Effector memory CD8-positive, alpha-beta T cell (primary cell): ENCODE data around the gene MACROD2.

Source experiments
- ATAC-seq: fragments of 150-1000 bp; cut with Tn5 transposase; replicated peaks from 2 replicates; pipeline ENCODE4 v1.10.0; 2021; ENCODE audit warnings: mild to moderate bottlenecking, moderate library complexity
- DNase-seq, 3 experiments: peaks; one replicate each; pipeline ENCODE4 v3.0.0; 2021
- H3K27ac Mint-ChIP-seq, 2 donors: one replicate each; pipeline ENCODE4 v1.8.0; 2022; ENCODE audit warnings: mild to moderate bottlenecking in 2 of 2, mixed read lengths in 2 of 2, moderate library complexity in 2 of 2
- H3K27me3 Mint-ChIP-seq, 2 donors: one replicate each; pipeline ENCODE4 v1.8.0; 2022; ENCODE audit warnings: mixed read lengths in 2 of 2
- H3K36me3 Mint-ChIP-seq: one replicate; pipeline ENCODE4 v1.8.0; 2022; ENCODE audit warnings: mild to moderate bottlenecking, moderate library complexity, mixed read lengths; ENCODE audit not compliant: insufficient read depth
- H3K4me1 Mint-ChIP-seq, 2 donors: one replicate each; pipeline ENCODE4 v1.8.0; 2022; ENCODE audit warnings: low read depth in 2 of 2, mixed read lengths in 2 of 2
- H3K4me3 Mint-ChIP-seq, 2 donors: one replicate each; pipeline ENCODE4 v1.8.0; 2022; ENCODE audit warnings: mild to moderate bottlenecking in 2 of 2, mixed read lengths in 2 of 2, moderate library complexity in 2 of 2
- H3K9me3 Mint-ChIP-seq, 2 donors: one replicate each; pipeline ENCODE4 v1.8.0; 2022; ENCODE audit warnings: mixed read lengths in 2 of 2

Gene MACROD2

GRCh38 chr20:15201602-15202001 lies 1206.3 kb downstream of the MACROD2 start:
- Mint-ChIP-seq H3K36me3 (no peaks in the 10 kb centered on the region), H3K9me3 (no peaks in the 10 kb centered on the region), H3K27me3 (no peaks in the 10 kb centered on the region), H3K4me1 (no peaks in the 10 kb centered on the region), H3K27ac (no peak overlapping the region), H3K4me3 (no peak overlapping the region)
- ATAC-seq (no peak), DNase-seq (no peak)

DNA sequence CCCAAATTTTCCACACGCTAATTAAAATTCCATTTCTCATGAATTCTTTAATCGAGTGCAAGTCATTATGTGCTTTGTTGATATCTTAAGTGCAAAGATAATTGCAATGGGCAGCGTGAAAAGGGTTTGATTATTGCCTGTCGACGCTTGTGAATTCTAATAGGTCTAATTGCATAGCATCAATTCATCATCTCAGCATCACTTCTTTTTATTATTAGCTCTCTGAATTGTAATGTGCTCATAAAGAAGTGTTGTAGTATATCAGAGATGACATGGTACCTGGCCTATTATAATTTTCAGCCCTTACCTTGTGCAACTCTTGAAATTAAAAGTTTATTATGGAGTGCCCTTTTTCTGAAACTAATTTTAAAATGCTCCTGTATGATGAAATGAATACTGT lies 1208.9 kb downstream of the MACROD2 start:
- Mint-ChIP-seq H3K4me3 (no peak overlapping the region), H3K9me3 (peaks cover 4 to 7% of the 10 kb centered on the region in 2 donors)

GRCh38 chr20:15205028-15205427 lies 1209.7 kb downstream of the MACROD2 start:
- H3K4me3 Mint-ChIP-seq, result no peak overlapping the region
- H3K36me3 Mint-ChIP-seq, result no peaks in the 10 kb centered on the region
- no peaks in the 10 kb centered on the region for H3K27me3 Mint-ChIP-seq
- ATAC-seq, result no peak
- no peak for DNase-seq
- no peak overlapping the region for H3K27ac Mint-ChIP-seq
- no peaks in the 10 kb centered on the region for H3K4me1 Mint-ChIP-seq
- peaks cover 4 to 7% of the 10 kb centered on the region in 2 donors for H3K9me3 Mint-ChIP-seq

More for the DNA sequence above, 1208.9 kb downstream of the MACROD2 start:
- ATAC-seq (no peak), DNase-seq (no peak)
- no peak overlapping the region for H3K27ac Mint-ChIP-seq
- H3K27me3 Mint-ChIP-seq, result no peaks in the 10 kb centered on the region
- H3K36me3 Mint-ChIP-seq, result no peaks in the 10 kb centered on the region
- no peaks in the 10 kb centered on the region for H3K4me1 Mint-ChIP-seq

DNA sequence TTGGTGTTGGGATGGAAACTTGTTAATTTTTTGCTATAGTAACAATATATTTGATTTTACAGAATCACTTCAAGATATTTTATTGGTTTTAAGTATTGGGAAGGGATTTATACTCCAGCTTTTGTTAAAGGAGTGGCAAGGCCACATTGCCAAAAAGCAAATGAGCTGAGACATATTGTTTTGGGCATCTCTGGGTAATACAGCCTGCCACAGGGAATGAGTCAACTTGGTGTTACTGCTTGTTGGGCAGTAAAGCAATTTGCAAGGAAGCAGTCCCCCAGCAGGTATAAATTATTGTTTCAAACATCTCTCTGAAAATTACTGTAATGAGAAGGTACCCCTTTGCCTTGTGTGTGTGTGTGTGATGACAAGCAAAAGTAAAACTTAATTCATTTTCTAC lies 1210.4 kb downstream of the MACROD2 start:
- Mint-ChIP-seq H3K4me1 (no peaks in the 10 kb centered on the region), H3K36me3 (no peaks in the 10 kb centered on the region), H3K9me3 (peaks cover 6 to 7% of the 10 kb centered on the region in 2 donors), H3K4me3 (no peak overlapping the region), H3K27me3 (no peaks in the 10 kb centered on the region), H3K27ac (no peak overlapping the region)
- ATAC-seq (no peak), DNase-seq (no peak)

DNA sequence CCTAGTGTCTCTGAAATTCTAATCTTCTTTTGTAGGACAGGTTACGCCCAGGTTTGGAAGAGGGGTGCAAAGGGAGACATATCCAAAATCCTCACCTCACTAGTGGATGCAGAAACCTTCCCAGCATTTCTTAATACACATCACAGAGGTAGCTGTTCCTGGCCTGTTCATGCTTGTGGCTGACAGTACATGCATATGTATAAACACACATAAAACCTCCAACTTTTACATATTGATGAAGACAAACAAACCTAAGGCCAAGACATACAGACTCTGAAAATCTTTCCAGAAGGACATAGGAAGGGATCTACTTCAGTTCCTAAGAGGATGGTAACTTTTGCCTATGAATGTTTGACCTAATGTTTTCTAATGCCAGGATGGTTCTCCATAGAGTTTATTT lies 1214.2 kb downstream of the MACROD2 start:
- no peaks in the 10 kb centered on the region for H3K27me3 Mint-ChIP-seq
- H3K4me3 Mint-ChIP-seq, result no peak overlapping the region
- no peaks in the 10 kb centered on the region for H3K36me3 Mint-ChIP-seq
- H3K4me1 Mint-ChIP-seq, result no peaks in the 10 kb centered on the region
- no peak for DNase-seq
- no peak overlapping the region for H3K27ac Mint-ChIP-seq
- no peak for ATAC-seq
- H3K9me3 Mint-ChIP-seq, result peaks cover 7 to 8% of the 10 kb centered on the region in 2 donors

GRCh38 chr20:15214051-15214450 lies 1218.7 kb downstream of the MACROD2 start:
- DNase-seq (no peak), ATAC-seq (no peak)
- Mint-ChIP-seq H3K27ac (no peak overlapping the region), H3K4me1 (no peaks in the 10 kb centered on the region), H3K9me3 (peaks cover 0 to 6% of the 10 kb centered on the region in 2 donors), H3K36me3 (no peaks in the 10 kb centered on the region), H3K4me3 (no peak overlapping the region), H3K27me3 (no peaks in the 10 kb centered on the region)

GRCh38 chr20:15220009-15220656 lies 1224.8 kb downstream of the MACROD2 start:
- H3K27me3 Mint-ChIP-seq, result no peaks in the 10 kb centered on the region
- DNase-seq (no peak), ATAC-seq (no peak)
- no peak overlapping the region for H3K4me3 Mint-ChIP-seq
- no peak overlapping the region for H3K27ac Mint-ChIP-seq
- H3K4me1 Mint-ChIP-seq, result no peaks in the 10 kb centered on the region
- peaks cover 0 to 3% of the 10 kb centered on the region in 2 donors for H3K9me3 Mint-ChIP-seq
- no peaks in the 10 kb centered on the region for H3K36me3 Mint-ChIP-seq

DNA sequence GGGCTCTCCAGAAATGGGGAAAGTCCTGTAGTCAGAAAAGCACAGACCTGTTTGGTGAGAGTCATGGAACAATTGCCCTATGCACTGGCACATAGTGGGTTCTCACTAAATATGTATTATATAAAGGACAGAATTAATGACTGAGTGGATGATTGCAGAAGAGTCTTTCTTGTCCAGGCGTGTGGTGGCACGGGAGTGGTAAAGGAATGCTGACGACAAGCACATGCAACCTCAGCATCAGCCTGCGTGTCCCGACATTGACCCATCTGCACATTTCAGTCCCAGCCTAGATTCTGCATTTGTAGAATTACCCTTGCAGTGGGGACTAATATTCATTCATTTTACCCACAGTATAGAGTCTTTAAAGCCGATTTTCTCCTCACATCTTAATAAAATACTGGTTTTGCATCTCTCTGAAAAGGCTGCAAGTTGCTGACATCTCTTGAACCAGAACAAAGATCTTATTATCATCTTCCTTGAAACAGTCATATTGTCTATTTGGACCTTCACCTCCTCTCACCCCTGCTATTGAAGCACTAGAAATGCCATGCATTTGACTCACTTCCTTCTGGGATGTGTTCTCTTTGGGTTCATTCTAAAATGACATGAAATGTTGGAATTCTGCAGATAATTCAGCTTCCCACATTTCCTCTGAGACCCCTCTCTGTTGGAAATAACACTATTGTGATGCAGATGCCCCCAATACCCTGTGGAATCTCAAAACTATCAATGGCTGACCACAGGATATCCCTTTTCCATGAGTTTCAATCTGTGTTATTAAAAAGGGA lies 1225.7 kb downstream of the MACROD2 start:
- H3K27ac Mint-ChIP-seq, result no peak overlapping the region
- H3K36me3 Mint-ChIP-seq, result no peaks in the 10 kb centered on the region
- no peaks in the 10 kb centered on the region for H3K27me3 Mint-ChIP-seq
- no peak overlapping the region for H3K4me3 Mint-ChIP-seq
- H3K4me1 Mint-ChIP-seq, result no peaks in the 10 kb centered on the region
- DNase-seq (no peak), ATAC-seq (no peak)
- peaks cover 0 to 3% of the 10 kb centered on the region in 2 donors for H3K9me3 Mint-ChIP-seq

DNA sequence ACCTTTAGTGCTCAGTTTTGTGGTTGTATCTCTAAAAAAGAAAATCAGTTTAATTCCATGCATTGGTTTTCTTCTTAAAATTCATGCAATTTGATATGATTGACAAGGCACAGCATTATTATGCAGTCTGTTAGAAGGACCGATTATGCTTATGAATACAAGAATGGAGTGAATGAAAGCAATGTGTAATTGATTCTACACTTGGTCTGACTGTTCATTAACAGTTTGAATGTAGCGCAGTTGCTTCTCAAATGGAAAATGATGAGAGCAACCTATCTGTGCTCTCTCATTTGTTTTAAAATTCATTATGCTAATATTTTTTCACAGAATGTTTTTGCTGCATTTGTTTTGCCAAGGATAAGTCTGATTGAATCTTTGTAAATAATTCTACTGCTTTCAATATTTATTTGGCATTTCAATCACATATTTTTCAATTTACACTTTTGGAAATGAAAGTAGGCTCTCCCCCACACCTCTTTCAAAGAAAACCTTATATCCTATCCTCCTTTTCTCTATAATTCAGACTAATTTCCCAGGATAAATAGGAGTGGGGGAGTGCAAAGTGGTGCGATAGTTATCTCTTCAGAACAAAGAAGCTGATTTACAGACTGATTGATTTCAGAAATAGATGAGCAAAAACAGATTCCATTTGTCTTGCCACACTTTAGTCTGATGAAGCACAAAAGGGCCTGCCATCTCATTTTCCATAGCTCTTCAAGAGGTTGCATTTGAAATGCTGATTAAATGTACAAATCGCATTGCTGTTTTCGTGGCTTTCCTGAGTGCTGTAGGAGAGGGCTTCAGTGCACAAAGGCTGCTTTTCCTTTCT lies 1227.4 kb downstream of the MACROD2 start:
- Mint-ChIP-seq H3K27ac (no peak overlapping the region), H3K9me3 (peaks cover 0 to 3% of the 10 kb centered on the region in 2 donors), H3K36me3 (no peaks in the 10 kb centered on the region), H3K4me1 (no peaks in the 10 kb centered on the region), H3K27me3 (no peaks in the 10 kb centered on the region), H3K4me3 (no peak overlapping the region)
- ATAC-seq, result no peak
- no peak for DNase-seq

DNA sequence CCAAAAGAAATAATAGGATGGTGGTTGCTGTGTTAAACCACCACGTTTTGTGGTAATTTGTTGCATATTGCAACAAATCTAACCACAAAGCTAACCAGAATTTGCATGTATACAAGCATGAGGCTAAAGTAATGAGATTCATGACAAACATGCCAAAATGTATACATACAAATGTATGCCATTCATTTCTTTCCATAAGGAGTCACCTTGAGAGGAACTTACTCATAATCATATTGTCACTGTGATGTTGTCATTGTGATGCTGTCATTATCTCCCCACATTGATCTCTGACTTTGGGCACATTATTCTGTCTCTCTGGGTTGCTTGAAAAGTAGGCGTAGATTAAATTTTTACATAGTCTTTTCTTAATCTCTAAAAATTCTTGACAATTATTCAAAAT lies 1228.9 kb downstream of the MACROD2 start:
- Mint-ChIP-seq H3K4me3 (no peak overlapping the region), H3K36me3 (no peaks in the 10 kb centered on the region), H3K27me3 (no peaks in the 10 kb centered on the region), H3K27ac (no peak overlapping the region), H3K4me1 (no peaks in the 10 kb centered on the region), H3K9me3 (no peaks in the 10 kb centered on the region)
- DNase-seq (no peak), ATAC-seq (no peak)

DNA sequence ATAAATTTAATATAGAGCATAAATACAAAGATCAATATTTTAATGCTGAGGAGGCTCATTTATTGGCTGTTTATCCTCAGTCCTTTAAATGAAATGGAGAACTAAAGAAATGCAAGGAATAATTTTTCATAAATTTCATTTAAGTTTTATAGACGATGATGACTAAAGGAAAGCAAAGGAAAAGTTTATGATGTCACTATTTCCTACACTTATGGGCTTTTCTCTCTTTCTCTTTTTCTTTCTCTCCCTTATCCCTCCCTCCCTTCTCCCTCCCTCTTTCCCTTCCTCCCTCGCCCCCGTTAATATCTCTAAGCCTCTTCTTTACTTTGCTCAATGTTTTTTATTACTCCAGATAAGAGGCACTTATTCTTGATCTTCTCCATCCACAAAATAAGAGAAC lies 1231.8 kb downstream of the MACROD2 start:
- Mint-ChIP-seq H3K27me3 (no peaks in the 10 kb centered on the region), H3K27ac (no peak overlapping the region), H3K9me3 (peaks cover 0 to 5% of the 10 kb centered on the region in 2 donors), H3K4me1 (no peaks in the 10 kb centered on the region), H3K4me3 (no peak overlapping the region), H3K36me3 (no peaks in the 10 kb centered on the region)
- ATAC-seq (no peak), DNase-seq (no peak)

DNA sequence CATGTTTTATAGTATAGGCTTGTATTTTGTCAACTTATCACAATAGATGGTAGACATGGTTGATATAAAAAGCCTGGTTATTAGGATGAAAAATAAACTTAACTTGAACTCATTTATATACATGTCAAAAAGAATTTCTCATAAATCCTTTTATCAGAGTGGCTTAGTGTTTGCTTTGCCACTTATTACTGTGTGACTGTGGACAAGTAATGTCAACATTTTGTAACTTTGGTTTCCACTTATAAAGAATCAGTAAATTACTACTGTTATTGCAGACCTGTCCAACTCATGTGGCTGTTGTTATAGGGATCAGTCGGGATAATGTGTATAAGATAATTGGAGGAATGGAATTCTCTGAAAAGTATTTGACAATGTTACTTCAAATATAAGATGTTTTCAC lies 1236.9 kb downstream of the MACROD2 start:
- Mint-ChIP-seq H3K27me3 (no peaks in the 10 kb centered on the region), H3K27ac (no peak overlapping the region), H3K4me1 (no peaks in the 10 kb centered on the region), H3K36me3 (no peaks in the 10 kb centered on the region), H3K4me3 (no peak overlapping the region), H3K9me3 (peaks cover under 1 to 8% of the 10 kb centered on the region in 2 donors)
- DNase-seq, result no peak
- ATAC-seq, result no peak

DNA sequence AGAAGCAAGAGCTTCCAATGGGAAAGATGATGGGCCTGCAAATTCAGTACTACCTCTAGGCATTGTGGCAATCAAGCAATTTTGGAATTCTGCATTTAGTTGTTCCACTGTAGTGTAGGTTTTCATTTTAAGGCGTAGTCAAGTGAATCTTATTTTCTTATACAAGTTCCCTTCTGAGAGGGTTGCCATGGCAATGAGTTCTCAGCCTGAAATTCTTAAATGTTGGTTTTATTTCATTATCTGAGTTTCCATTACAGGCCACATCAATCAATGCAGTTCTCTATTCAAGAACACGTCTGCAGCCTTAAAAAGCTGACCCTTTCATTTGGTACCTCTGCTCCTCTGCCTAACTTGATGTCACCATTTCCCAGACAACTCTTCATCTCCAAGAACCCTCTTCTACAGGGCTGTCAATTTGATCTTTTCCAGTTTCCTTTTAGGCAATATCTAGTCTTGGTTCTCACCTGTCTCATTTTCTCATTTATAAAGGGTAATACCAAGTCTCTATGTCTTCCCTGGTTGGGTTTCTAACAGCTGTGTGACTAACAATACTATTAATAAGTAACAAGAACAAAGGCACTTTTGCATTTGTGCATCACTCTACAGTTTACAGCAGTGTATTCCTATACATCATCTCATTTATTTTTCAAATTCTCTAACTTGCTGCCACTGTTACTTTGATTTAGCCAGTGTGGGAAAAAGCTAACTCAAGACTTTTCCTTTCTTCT lies 1240.3 kb downstream of the MACROD2 start:
- DNase-seq, result no peak
- Mint-ChIP-seq H3K36me3 (no peaks in the 10 kb centered on the region), H3K4me3 (no peak overlapping the region), H3K27ac (no peak overlapping the region), H3K9me3 (peaks cover 7 to 13% of the 10 kb centered on the region in 2 donors), H3K27me3 (no peaks in the 10 kb centered on the region), H3K4me1 (no peaks in the 10 kb centered on the region)
- no peak for ATAC-seq
